ENCODE data around the gene LOXHD1. TPM values are rescaled to one million over a fixed set of nuclear protein-coding genes. Genes with fewer than 3 reads are reported as not detected.

The LOXHD1 gene
- not detected in 2 replicates for total RNA-seq
- 0.28 TPM for total RNA-seq (2013)
- not detected in 2 replicates for polyA plus RNA-seq
- polyA minus RNA-seq = not detected in 2 replicates

GRCh38 chr18:46657115-46657955, at the start of gene LOXHD1:
LOXHD1 (minus strand) TSS chr18:46657220; CDS start chr18:46657033, 187 bp downstream.
- ChIA-PET POLR2A (no interaction called here), CTCF (interaction anchor here (0.5 to 6.4 kb wide), 34 partner anchors 10 to 774 kb away, joined by 3 to 228 read pairs (median 4); partner anchors contain the start of genes KATNAL2 and PIAS2)
- Histone ChIP-seq H3K9ac (ENCODE audit: low read length) (no peak within 1 kb of the TSS), H3K27me3 (replicated peaks in 1 of 4; ENCODE audit: control extremely low read depth in 1 of 4, control insufficient read depth in 3 of 4, insufficient read depth in 4 of 4, low read length in 3 of 4) (peaks cover 0 to 8% (median 0%) of the 10 kb centered on the region in 4 experiments), H2AFZ (ENCODE audit: insufficient read depth, low read depth, low read length, poor library complexity, severe bottlenecking) (peak within 1 kb of the TSS; percentile 12), H3K4me1 (ENCODE audit: control insufficient read depth in 2 of 2, insufficient read depth in 2 of 2, low read length in 2 of 2) (no peaks in the 10 kb centered on the region), H3K9me3 (ENCODE audit: control extremely low read depth in 1 of 3, control insufficient read depth in 2 of 3, insufficient read depth in 1 of 3, low read length in 2 of 3) (no peaks in the 10 kb centered on the region), H3K4me2 (replicated peaks; ENCODE audit: low read depth, low read length, poor library complexity, severe bottlenecking) (no peak within 1 kb of the TSS), H3K79me2 (ENCODE audit: control insufficient read depth, insufficient read depth, low read length) (no peaks in the 10 kb centered on the region), H3K4me3 (ENCODE audit: control extremely low read depth in 1 of 5, extremely low read depth in 1 of 5, insufficient read depth in 1 of 5, low read depth in 2 of 5, low read length in 4 of 5) (no peak within 1 kb of the TSS), H3K27ac (ENCODE audit: low read length in 2 of 2) (no peak within 1 kb of the TSS), H3K36me3 (replicated peaks in 1 of 2; ENCODE audit: control extremely low read depth in 1 of 2, control insufficient read depth in 1 of 2, extremely low read depth in 1 of 2, insufficient read depth in 2 of 2, low read length in 1 of 2) (no peaks in the 10 kb centered on the region), H4K20me1 (ENCODE audit: control insufficient read depth, insufficient read depth, low read length, poor library complexity, severe bottlenecking) (no peaks in the 10 kb centered on the region)
- intact Hi-C loops (cut with micrococcal nuclease) = no loop called here
- DNase-seq (peak; percentile 17), ATAC-seq (ENCODE audit: low read depth) (no peak)
- Mint-ChIP-seq H3K4me3 (no peak within 1 kb of the TSS), H3K27me3 (peaks cover 5% of the 10 kb centered on the region), H3K27ac (no peak within 1 kb of the TSS), H3K9me3 (ENCODE audit: insufficient read depth) (no peaks in the 10 kb centered on the region), H3K4me1 (no peaks in the 10 kb centered on the region)
- WGBS (ENCODE audit: insufficient coverage) = 83% methylated on average over 25 of the region's 25 CpGs
- no peak for TF ChIP-seq EZH2 (IDR thresholded peaks at IDR 0.05; ENCODE audit: borderline replicate concordance, insufficient read depth, low read depth, low read length, poor library complexity, severe bottlenecking)
- no peak for TF ChIP-seq CTCF (IDR thresholded peaks at IDR 0.05)

- Histone ChIP-seq H3K27ac (ENCODE audit: low read length in 2 of 2) (no peak overlapping the region), H3K9ac (ENCODE audit: low read length) (no peak overlapping the region), H3K27me3 (replicated peaks in 1 of 4; ENCODE audit: control extremely low read depth in 1 of 4, control insufficient read depth in 3 of 4, insufficient read depth in 4 of 4, low read length in 3 of 4) (no peaks in the 10 kb centered on the region), H3K4me1 (ENCODE audit: control insufficient read depth in 2 of 2, insufficient read depth in 2 of 2, low read length in 2 of 2) (no peaks in the 10 kb centered on the region), H3K4me3 (ENCODE audit: control extremely low read depth in 1 of 5, extremely low read depth in 1 of 5, insufficient read depth in 1 of 5, low read depth in 2 of 5, low read length in 4 of 5) (no peak overlapping the region), H3K4me2 (replicated peaks; ENCODE audit: low read depth, low read length, poor library complexity, severe bottlenecking) (no peak overlapping the region), H3K36me3 (replicated peaks in 1 of 2; ENCODE audit: control extremely low read depth in 1 of 2, control insufficient read depth in 1 of 2, extremely low read depth in 1 of 2, insufficient read depth in 2 of 2, low read length in 1 of 2) (no peaks in the 10 kb centered on the region), H2AFZ (ENCODE audit: insufficient read depth, low read depth, low read length, poor library complexity, severe bottlenecking) (no peak overlapping the region), H4K20me1 (ENCODE audit: control insufficient read depth, insufficient read depth, low read length, poor library complexity, severe bottlenecking) (no peaks in the 10 kb centered on the region), H3K79me2 (ENCODE audit: control insufficient read depth, insufficient read depth, low read length) (no peaks in the 10 kb centered on the region), H3K9me3 (ENCODE audit: control extremely low read depth in 1 of 3, control insufficient read depth in 2 of 3, insufficient read depth in 1 of 3, low read length in 2 of 3) (no peaks in the 10 kb centered on the region)
- intact Hi-C loops (cut with micrococcal nuclease) = no loop called here
- POLR2A ChIA-PET = no interaction called here
- Mint-ChIP-seq H3K4me1 (no peaks in the 10 kb centered on the region), H3K4me3 (no peak overlapping the region), H3K9me3 (ENCODE audit: insufficient read depth) (no peaks in the 10 kb centered on the region), H3K27me3 (no peaks in the 10 kb centered on the region), H3K27ac (no peak overlapping the region)
- DNase-seq = no peak
- WGBS (ENCODE audit: insufficient coverage) = 88% methylated on average over 1 of the region's 5 CpGs
- CTCF ChIA-PET = no interaction called here
- TF ChIP-seq EZH2 (IDR thresholded peaks at IDR 0.05; ENCODE audit: borderline replicate concordance, insufficient read depth, low read depth, low read length, poor library complexity, severe bottlenecking) = no peak
- no peak for TF ChIP-seq CTCF (IDR thresholded peaks at IDR 0.05)
- no peak for ATAC-seq (ENCODE audit: low read depth)
These were observed 48.5 kb upstream of the LOXHD1 start for GRCh38 chr18:46705521-46705920.

Data from B cell (primary cell).